Measurements from ENCODE around the gene NDUFB5. TPM values are rescaled to one million over a fixed set of nuclear protein-coding genes. Genes with fewer than 3 reads are reported as not detected.
A peak's percentile ranks its signal among the peaks of the same experiment; 100 is the strongest.

NDUFB5 gene
- total RNA-seq, 1 experiment from 2014 or later = 95.6 TPM

GRCh38 chr3:179603321-179603720 is 1.3 kb upstream of the NDUFB5 start (continued):
- TF ChIP-seq KAT7 (CRISPR knock-in tag; IDR thresholded peaks at IDR 0.05; ENCODE audit: borderline replicate concordance) (no peak), CREB1 (CRISPR knock-in tag; IDR thresholded peaks at IDR 0.05) (no peak), IRF2 (CRISPR knock-in tag; IDR thresholded peaks at IDR 0.05; ENCODE audit: borderline replicate concordance, low read depth) (no peak), OVOL2 (CRISPR knock-in tag; IDR thresholded peaks at IDR 0.05; ENCODE audit: borderline replicate concordance) (no peak), NR2C2 (CRISPR knock-in tag; IDR thresholded peaks at IDR 0.05) (no peak), ZNF423 (CRISPR knock-in tag; IDR thresholded peaks at IDR 0.05) (no peak), SMAD3 (CRISPR knock-in tag; IDR thresholded peaks at IDR 0.05; ENCODE audit: borderline replicate concordance) (no peak), FOXP4 (CRISPR knock-in tag; IDR thresholded peaks at IDR 0.05) (no peak), MAX (CRISPR knock-in tag; IDR thresholded peaks at IDR 0.05) (no peak), SOX15 (CRISPR knock-in tag; IDR thresholded peaks at IDR 0.05) (no peak)

GRCh38 chr3:179603831-179604230 is 763 bp upstream of the NDUFB5 start:
- Mint-ChIP-seq H3K27ac (peak overlapping the region; percentile 100), H3K9me3 (no peaks in the 10 kb centered on the region), H3K27me3 (ENCODE audit: low read depth) (no peaks in the 10 kb centered on the region), H3K4me1 (peaks cover 4% of the 10 kb centered on the region), H3K4me3 (peak overlapping the region; percentile 99), H3K36me3 (peaks cover 36% of the 10 kb centered on the region)
- TF ChIP-seq ZNF263 (CRISPR knock-in tag; IDR thresholded peaks at IDR 0.05; ENCODE audit: low read depth) = no peak
- TF ChIP-seq OVOL2 (CRISPR knock-in tag; IDR thresholded peaks at IDR 0.05; ENCODE audit: borderline replicate concordance) = no peak
- TF ChIP-seq MLX (CRISPR knock-in tag; IDR thresholded peaks at IDR 0.05) = no peak
- no peak for TF ChIP-seq NR3C1 (CRISPR knock-in tag; conservative IDR thresholded peaks at IDR 0.05; ENCODE audit: low read depth)
- no peak for TF ChIP-seq PRRX2 (CRISPR knock-in tag; IDR thresholded peaks at IDR 0.05)
- TF ChIP-seq RORB (CRISPR knock-in tag; IDR thresholded peaks at IDR 0.05) = no peak
- no peak for TF ChIP-seq ZNF532 (CRISPR knock-in tag; IDR thresholded peaks at IDR 0.05; ENCODE audit: borderline replicate concordance)
- no peak for TF ChIP-seq RELA (CRISPR knock-in tag; IDR thresholded peaks at IDR 0.05; ENCODE audit: borderline replicate concordance)
- TF ChIP-seq ARID4B (CRISPR knock-in tag; IDR thresholded peaks at IDR 0.05; ENCODE audit: borderline replicate concordance) = no peak
- no peak for ATAC-seq
- CTCF ChIA-PET = no interaction called here
- no peak for DNase-seq (ENCODE audit: low spot score)
- POLR2A ChIA-PET = interaction anchor here (0.6 kb wide), 1 partner anchor 432 kb away, joined by 3 read pairs; no protein-coding TSS in a partner anchor

Measured in WTC11 (cell line).